Measurements from ENCODE around the gene EXOSC1.
"Not testable (repeated sequence)": the region's sequence is repeated elsewhere in the genome, so short reads cannot be mapped to it uniquely, and the experiment has no call there.

Gene EXOSC1

GRCh38 chr10:97475936-97476594 is 30.3 kb upstream of the EXOSC1 start:
- Histone ChIP-seq H3K36me3 (ENCODE audit: control insufficient read depth, insufficient read depth, low read length) (peaks cover 7% of the 10 kb centered on the region), H2BK120ac (ENCODE audit: low read depth, low read length) (no peak overlapping the region), H4K8ac (ENCODE audit: low read depth, low read length) (no peak overlapping the region), H3K4me2 (ENCODE audit: low read length) (no peak overlapping the region), H2BK15ac (replicated peaks; ENCODE audit: low read depth) (no peak overlapping the region), H3K56ac (ENCODE audit: low read length) (no peak overlapping the region), H4K5ac (ENCODE audit: low read length) (no peak overlapping the region), H3K18ac (ENCODE audit: low read length) (no peak overlapping the region), H3K9ac (ENCODE audit: low read length) (no peak overlapping the region), H3K4ac (ENCODE audit: low read depth, low read length) (no peak overlapping the region), H2AK5ac (ENCODE audit: low read length) (no peak overlapping the region), H3K4me1 (ENCODE audit: control insufficient read depth, low read depth, low read length) (no peaks in the 10 kb centered on the region), H3K27me3 (ENCODE audit: insufficient read depth, low read length, poor library complexity) (no peaks in the 10 kb centered on the region), H3K27ac (ENCODE audit: low read depth, low read length) (no peak overlapping the region), H3K4me3 (ENCODE audit: low read length) (no peak overlapping the region), H3K23ac (ENCODE audit: low read length) (no peak overlapping the region), H2BK5ac (ENCODE audit: low read length) (no peak overlapping the region), H3K79me1 (ENCODE audit: low read length) (peaks cover 4% of the 10 kb centered on the region), H3K79me2 (ENCODE audit: control insufficient read depth, insufficient read depth, low read length) (no peaks in the 10 kb centered on the region)
- DNase-seq = no peak
- WGBS (ENCODE audit: extremely low coverage, insufficient coverage, low lambda C conversion rate) = no CpG with 5 or more reads among the region's 2 CpGs

- H2BK15ac ChIP-seq (replicated peaks; ENCODE audit: low read depth) = no peak overlapping the region
- no peak overlapping the region for H4K5ac ChIP-seq (ENCODE audit: low read length)
- H3K9ac ChIP-seq (ENCODE audit: low read length) = no peak overlapping the region
- no peak overlapping the region for H3K27ac ChIP-seq (ENCODE audit: low read depth, low read length)
- H3K23ac ChIP-seq (ENCODE audit: low read length) = no peak overlapping the region
- H3K4me3 ChIP-seq (ENCODE audit: low read length) = no peak overlapping the region
- WGBS (ENCODE audit: extremely low coverage, insufficient coverage, low lambda C conversion rate) = no CpG with 5 or more reads among the region's 4 CpGs
- H3K18ac ChIP-seq (ENCODE audit: low read length) = no peak overlapping the region
- H4K8ac ChIP-seq (ENCODE audit: low read depth, low read length) = no peak overlapping the region
- peaks cover 14% of the 10 kb centered on the region for H3K36me3 ChIP-seq (ENCODE audit: control insufficient read depth, insufficient read depth, low read length)
- H3K4me1 ChIP-seq (ENCODE audit: control insufficient read depth, low read depth, low read length) = no peaks in the 10 kb centered on the region
- H3K4ac ChIP-seq (ENCODE audit: low read depth, low read length) = no peak overlapping the region
- peaks cover 4% of the 10 kb centered on the region for H3K79me1 ChIP-seq (ENCODE audit: low read length)
- H3K4me2 ChIP-seq (ENCODE audit: low read length) = no peak overlapping the region
- no peaks in the 10 kb centered on the region for H3K79me2 ChIP-seq (ENCODE audit: control insufficient read depth, insufficient read depth, low read length)
- no peaks in the 10 kb centered on the region for H3K27me3 ChIP-seq (ENCODE audit: insufficient read depth, low read length, poor library complexity)
- no peak overlapping the region for H3K56ac ChIP-seq (ENCODE audit: low read length)
- no peak overlapping the region for H2BK5ac ChIP-seq (ENCODE audit: low read length)
- no peak overlapping the region for H2AK5ac ChIP-seq (ENCODE audit: low read length)
- H2BK120ac ChIP-seq (ENCODE audit: low read depth, low read length) = no peak overlapping the region
- DNase-seq = no peak
Observed at GRCh38 chr10:97474918-97475317, 29.1 kb upstream of the EXOSC1 start.

GRCh38 chr10:97468781-97469180 is 23.0 kb upstream of the EXOSC1 start:
- peak; percentile 27 for DNase-seq
- H3K79me2 ChIP-seq (ENCODE audit: control insufficient read depth, insufficient read depth, low read length); H3K4me2 ChIP-seq (ENCODE audit: low read length); H4K5ac ChIP-seq (ENCODE audit: low read length); H3K79me1 ChIP-seq (ENCODE audit: low read length); H3K4me3 ChIP-seq (ENCODE audit: low read length); H3K4me1 ChIP-seq (ENCODE audit: control insufficient read depth, low read depth, low read length); H3K18ac ChIP-seq (ENCODE audit: low read length); H3K56ac ChIP-seq (ENCODE audit: low read length); H2BK15ac ChIP-seq (replicated peaks; ENCODE audit: low read depth); H2BK120ac ChIP-seq (ENCODE audit: low read depth, low read length); H3K23ac ChIP-seq (ENCODE audit: low read length); H3K27ac ChIP-seq (ENCODE audit: low read depth, low read length); H3K9ac ChIP-seq (ENCODE audit: low read length); H2BK5ac ChIP-seq (ENCODE audit: low read length); H3K27me3 ChIP-seq (ENCODE audit: insufficient read depth, low read length, poor library complexity); H2AK5ac ChIP-seq (ENCODE audit: low read length); H4K8ac ChIP-seq (ENCODE audit: low read depth, low read length); H3K4ac ChIP-seq (ENCODE audit: low read depth, low read length): not testable (repeated sequence)
- no CpG with 5 or more reads among the region's 12 CpGs for WGBS (ENCODE audit: extremely low coverage, insufficient coverage, low lambda C conversion rate)
- peaks cover 23% of the 10 kb centered on the region for H3K36me3 ChIP-seq (ENCODE audit: control insufficient read depth, insufficient read depth, low read length)

- Histone ChIP-seq H3K79me1 (ENCODE audit: low read length) (no peaks in the 10 kb centered on the region), H3K18ac (ENCODE audit: low read length) (no peak overlapping the region), H4K8ac (ENCODE audit: low read depth, low read length) (no peak overlapping the region), H2BK120ac (ENCODE audit: low read depth, low read length) (no peak overlapping the region), H3K27me3 (ENCODE audit: insufficient read depth, low read length, poor library complexity) (no peaks in the 10 kb centered on the region), H3K36me3 (ENCODE audit: control insufficient read depth, insufficient read depth, low read length) (peaks cover 24% of the 10 kb centered on the region), H2BK15ac (replicated peaks; ENCODE audit: low read depth) (no peak overlapping the region), H3K56ac (ENCODE audit: low read length) (no peak overlapping the region), H3K4me3 (ENCODE audit: low read length) (no peak overlapping the region), H3K79me2 (ENCODE audit: control insufficient read depth, insufficient read depth, low read length) (no peaks in the 10 kb centered on the region), H4K5ac (ENCODE audit: low read length) (no peak overlapping the region), H3K23ac (ENCODE audit: low read length) (no peak overlapping the region), H3K4me1 (ENCODE audit: control insufficient read depth, low read depth, low read length) (no peaks in the 10 kb centered on the region), H3K4ac (ENCODE audit: low read depth, low read length) (no peak overlapping the region), H3K4me2 (ENCODE audit: low read length) (no peak overlapping the region), H3K9ac (ENCODE audit: low read length) (no peak overlapping the region), H3K27ac (ENCODE audit: low read depth, low read length) (no peak overlapping the region), H2AK5ac (ENCODE audit: low read length) (no peak overlapping the region), H2BK5ac (ENCODE audit: low read length) (no peak overlapping the region)
- WGBS (ENCODE audit: extremely low coverage, insufficient coverage, low lambda C conversion rate) = no CpG with 5 or more reads among the region's 3 CpGs
- no peak for DNase-seq
Observed at GRCh38 chr10:97468162-97468561, 22.4 kb upstream of the EXOSC1 start.

- no peaks in the 10 kb centered on the region for H3K27me3 ChIP-seq (ENCODE audit: insufficient read depth, low read length, poor library complexity)
- no peak overlapping the region for H3K4ac ChIP-seq (ENCODE audit: low read depth, low read length)
- no peak overlapping the region for H3K18ac ChIP-seq (ENCODE audit: low read length)
- no peak overlapping the region for H3K23ac ChIP-seq (ENCODE audit: low read length)
- no peak overlapping the region for H3K4me2 ChIP-seq (ENCODE audit: low read length)
- no peaks in the 10 kb centered on the region for H3K79me2 ChIP-seq (ENCODE audit: control insufficient read depth, insufficient read depth, low read length)
- H3K4me3 ChIP-seq (ENCODE audit: low read length) = no peak overlapping the region
- H3K56ac ChIP-seq (ENCODE audit: low read length) = no peak overlapping the region
- no peak overlapping the region for H4K5ac ChIP-seq (ENCODE audit: low read length)
- no peaks in the 10 kb centered on the region for H3K4me1 ChIP-seq (ENCODE audit: control insufficient read depth, low read depth, low read length)
- no peak overlapping the region for H4K8ac ChIP-seq (ENCODE audit: low read depth, low read length)
- no peaks in the 10 kb centered on the region for H3K79me1 ChIP-seq (ENCODE audit: low read length)
- DNase-seq = peak; percentile 47
- no CpG with 5 or more reads among the region's 4 CpGs for WGBS (ENCODE audit: extremely low coverage, insufficient coverage, low lambda C conversion rate)
- H2BK5ac ChIP-seq (ENCODE audit: low read length) = no peak overlapping the region
- no peak overlapping the region for H2BK120ac ChIP-seq (ENCODE audit: low read depth, low read length)
- H3K36me3 ChIP-seq (ENCODE audit: control insufficient read depth, insufficient read depth, low read length) = peaks cover 31% of the 10 kb centered on the region
- H2AK5ac ChIP-seq (ENCODE audit: low read length) = no peak overlapping the region
- no peak overlapping the region for H3K9ac ChIP-seq (ENCODE audit: low read length)
- no peak overlapping the region for H3K27ac ChIP-seq (ENCODE audit: low read depth, low read length)
- H2BK15ac ChIP-seq (replicated peaks; ENCODE audit: low read depth) = no peak overlapping the region
Observed at GRCh38 chr10:97466755-97467154, 20.9 kb upstream of the EXOSC1 start.

GRCh38 chr10:97465982-97466381 is 20.2 kb upstream of the EXOSC1 start:
- Histone ChIP-seq H3K18ac (ENCODE audit: low read length) (no peak overlapping the region), H3K4me2 (ENCODE audit: low read length) (no peak overlapping the region), H3K23ac (ENCODE audit: low read length) (no peak overlapping the region), H2BK5ac (ENCODE audit: low read length) (no peak overlapping the region), H3K4ac (ENCODE audit: low read depth, low read length) (no peak overlapping the region), H3K9ac (ENCODE audit: low read length) (no peak overlapping the region), H3K79me1 (ENCODE audit: low read length) (no peaks in the 10 kb centered on the region), H4K8ac (ENCODE audit: low read depth, low read length) (no peak overlapping the region), H3K27me3 (ENCODE audit: insufficient read depth, low read length, poor library complexity) (no peaks in the 10 kb centered on the region), H3K56ac (ENCODE audit: low read length) (no peak overlapping the region), H3K79me2 (ENCODE audit: control insufficient read depth, insufficient read depth, low read length) (no peaks in the 10 kb centered on the region), H3K4me1 (ENCODE audit: control insufficient read depth, low read depth, low read length) (no peaks in the 10 kb centered on the region), H3K27ac (ENCODE audit: low read depth, low read length) (no peak overlapping the region), H3K4me3 (ENCODE audit: low read length) (no peak overlapping the region), H2BK120ac (ENCODE audit: low read depth, low read length) (no peak overlapping the region), H3K36me3 (ENCODE audit: control insufficient read depth, insufficient read depth, low read length) (peaks cover 35% of the 10 kb centered on the region), H2BK15ac (replicated peaks; ENCODE audit: low read depth) (no peak overlapping the region), H2AK5ac (ENCODE audit: low read length) (no peak overlapping the region), H4K5ac (ENCODE audit: low read length) (no peak overlapping the region)
- WGBS (ENCODE audit: extremely low coverage, insufficient coverage, low lambda C conversion rate) = no CpG with 5 or more reads among the region's 7 CpGs
- DNase-seq = no peak

Data from mesendoderm (in vitro differentiated cells).